ENCODE data around the gene LGALS9B.
"Not testable (repeated sequence)": the region's sequence is repeated elsewhere in the genome, so short reads cannot be mapped to it uniquely, and the experiment has no call there.

DNA sequence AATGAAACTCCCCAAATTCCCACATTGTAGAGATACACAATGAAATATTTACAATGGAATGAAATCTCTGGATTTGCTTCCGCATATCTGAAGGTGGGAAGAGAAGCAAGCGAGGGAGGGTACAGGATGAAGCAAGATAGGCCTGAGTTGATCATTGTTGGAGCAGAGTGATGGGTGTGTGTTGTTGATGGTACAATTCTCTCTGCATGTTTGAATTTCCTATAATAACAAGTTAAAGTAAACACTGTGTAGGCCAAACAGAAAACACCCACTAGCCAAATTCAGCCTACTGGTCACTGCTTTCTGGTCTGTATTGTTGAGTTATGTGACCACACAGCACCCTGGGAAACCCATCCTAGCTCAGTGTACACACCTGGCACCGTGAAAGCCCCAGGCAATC, 5.2 kb downstream of the LGALS9B start:
- not testable (repeated sequence) for TF ChIP-seq CTCF (IDR thresholded peaks at IDR 0.05); EZH2 (IDR thresholded peaks at IDR 0.05; ENCODE audit: borderline replicate concordance, insufficient read depth, low read depth, low read length, poor library complexity, severe bottlenecking)

All from B cell (primary cell).